Measurements from ENCODE around the gene CD58.
"Not testable (repeated sequence)": the region's sequence is repeated elsewhere in the genome, so short reads cannot be mapped to it uniquely, and the experiment has no call there.

- TF ChIP-seq, protein P1, sequence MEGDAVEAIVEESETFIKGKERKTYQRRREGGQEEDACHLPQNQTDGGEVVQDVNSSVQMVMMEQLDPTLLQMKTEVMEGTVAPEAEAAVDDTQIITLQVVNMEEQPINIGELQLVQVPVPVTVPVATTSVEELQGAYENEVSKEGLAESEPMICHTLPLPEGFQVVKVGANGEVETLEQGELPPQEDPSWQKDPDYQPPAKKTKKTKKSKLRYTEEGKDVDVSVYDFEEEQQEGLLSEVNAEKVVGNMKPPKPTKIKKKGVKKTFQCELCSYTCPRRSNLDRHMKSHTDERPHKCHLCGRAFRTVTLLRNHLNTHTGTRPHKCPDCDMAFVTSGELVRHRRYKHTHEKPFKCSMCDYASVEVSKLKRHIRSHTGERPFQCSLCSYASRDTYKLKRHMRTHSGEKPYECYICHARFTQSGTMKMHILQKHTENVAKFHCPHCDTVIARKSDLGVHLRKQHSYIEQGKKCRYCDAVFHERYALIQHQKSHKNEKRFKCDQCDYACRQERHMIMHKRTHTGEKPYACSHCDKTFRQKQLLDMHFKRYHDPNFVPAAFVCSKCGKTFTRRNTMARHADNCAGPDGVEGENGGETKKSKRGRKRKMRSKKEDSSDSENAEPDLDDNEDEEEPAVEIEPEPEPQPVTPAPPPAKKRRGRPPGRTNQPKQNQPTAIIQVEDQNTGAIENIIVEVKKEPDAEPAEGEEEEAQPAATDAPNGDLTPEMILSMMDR (conservative IDR thresholded peaks at IDR 0.05; ENCODE audit: low read depth, low read length): not testable (repeated sequence)
- not testable (repeated sequence) for TF ChIP-seq EZH2 (IDR thresholded peaks at IDR 0.05; ENCODE audit: borderline replicate concordance, low read depth, low read length, poor library complexity, severe bottlenecking)
These were observed 36.6 kb upstream of the CD58 start for GRCh38 chr1:116607463-116607862.

All from A673 (cell line).